Measurements from ENCODE around the gene FBXW8.

DNA sequence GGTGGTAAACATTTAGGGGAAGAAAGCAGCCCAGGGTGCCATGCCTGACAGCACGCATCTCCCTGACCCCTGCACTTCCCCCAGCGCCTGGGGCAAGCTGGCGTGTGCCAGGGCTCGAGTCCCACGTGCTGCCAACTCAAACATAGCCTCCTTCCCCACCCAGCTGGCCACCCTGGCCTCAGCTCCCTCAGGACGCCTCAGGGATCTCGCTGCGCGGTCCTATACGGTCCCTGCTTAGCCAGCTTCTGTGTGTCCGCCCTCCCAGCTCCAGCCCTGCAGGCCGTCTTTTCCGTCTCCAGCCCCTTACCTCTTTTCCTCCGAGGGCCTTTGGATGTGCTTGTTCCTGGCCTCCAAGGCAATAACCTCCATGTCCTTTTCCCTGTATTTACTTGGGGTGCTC, 117.5 kb downstream of the FBXW8 start:
- TF ChIP-seq POLR2A (IDR thresholded peaks at IDR 0.05; ENCODE audit: low read depth, low read length) (no peak), JUN (IDR thresholded peaks at IDR 0.05; ENCODE audit: borderline replicate concordance, insufficient read depth, insufficient read length, low read depth) (no peak), POLR2AphosphoS5 (IDR thresholded peaks at IDR 0.05; ENCODE audit: insufficient read depth, low read depth, low read length) (no peak), MYC (IDR thresholded peaks at IDR 0.05; ENCODE audit: low read depth, low read length) (no peak), EZH2 (IDR thresholded peaks at IDR 0.05; ENCODE audit: borderline replicate concordance, low read depth, low read length, severe bottlenecking) (no peak), GATA2 (IDR thresholded peaks at IDR 0.05; ENCODE audit: insufficient read depth, insufficient read length, low read depth, low read length) (no peak)
- TF ChIP-seq, protein P1, sequence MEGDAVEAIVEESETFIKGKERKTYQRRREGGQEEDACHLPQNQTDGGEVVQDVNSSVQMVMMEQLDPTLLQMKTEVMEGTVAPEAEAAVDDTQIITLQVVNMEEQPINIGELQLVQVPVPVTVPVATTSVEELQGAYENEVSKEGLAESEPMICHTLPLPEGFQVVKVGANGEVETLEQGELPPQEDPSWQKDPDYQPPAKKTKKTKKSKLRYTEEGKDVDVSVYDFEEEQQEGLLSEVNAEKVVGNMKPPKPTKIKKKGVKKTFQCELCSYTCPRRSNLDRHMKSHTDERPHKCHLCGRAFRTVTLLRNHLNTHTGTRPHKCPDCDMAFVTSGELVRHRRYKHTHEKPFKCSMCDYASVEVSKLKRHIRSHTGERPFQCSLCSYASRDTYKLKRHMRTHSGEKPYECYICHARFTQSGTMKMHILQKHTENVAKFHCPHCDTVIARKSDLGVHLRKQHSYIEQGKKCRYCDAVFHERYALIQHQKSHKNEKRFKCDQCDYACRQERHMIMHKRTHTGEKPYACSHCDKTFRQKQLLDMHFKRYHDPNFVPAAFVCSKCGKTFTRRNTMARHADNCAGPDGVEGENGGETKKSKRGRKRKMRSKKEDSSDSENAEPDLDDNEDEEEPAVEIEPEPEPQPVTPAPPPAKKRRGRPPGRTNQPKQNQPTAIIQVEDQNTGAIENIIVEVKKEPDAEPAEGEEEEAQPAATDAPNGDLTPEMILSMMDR (IDR thresholded peaks at IDR 0.05; ENCODE audit: extremely low read depth in 1 of 2, insufficient read depth in 1 of 2, low read depth in 1 of 2, low read length in 2 of 2), result no peak
- TF ChIP-seq, protein P2, sequence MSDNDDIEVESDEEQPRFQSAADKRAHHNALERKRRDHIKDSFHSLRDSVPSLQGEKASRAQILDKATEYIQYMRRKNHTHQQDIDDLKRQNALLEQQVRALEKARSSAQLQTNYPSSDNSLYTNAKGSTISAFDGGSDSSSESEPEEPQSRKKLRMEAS (IDR thresholded peaks at IDR 0.05; ENCODE audit: insufficient read depth, insufficient read length), result no peak

Measured in endothelial cell of umbilical vein (primary cell).